B cell (primary cell): ENCODE measurements around the gene SPATA2. TPM values are rescaled to one million over a fixed set of nuclear protein-coding genes. Genes with fewer than 3 reads are reported as not detected.

Experiments used
- ATAC-seq: fragments of 200-7000 bp; cut with Tn5 transposase; one replicate; pipeline ENCODE4 v1.10.0; 2021; ENCODE audit warnings: low read depth, mild to moderate bottlenecking, moderate number of reproducible peaks, moderate library complexity
- CTCF ChIA-PET: fragments of 350-600 bp; sonication (Branson Sonifier 250); formaldehyde crosslinking; loops from one replicate; lab custom pipeline; 2021; ENCODE audit warnings: antibody characterized with exemption, inconsistent platforms; lab: Charles Lee
- POLR2A ChIA-PET: fragments of 350-600 bp; sonication (Branson Sonifier 250); formaldehyde crosslinking; loops from one replicate; lab custom pipeline; 2021; ENCODE audit warnings: antibody characterized with exemption; lab: Charles Lee
- DNase-seq: peaks from one replicate; pipeline ENCODE4 v3.0.0; 2013
- H2AFZ ChIP-seq: 2 replicates; pipeline ENCODE4 v1.6.1; 2012; ENCODE audit warnings: mild to moderate bottlenecking, low read depth, low read length; ENCODE audit not compliant: insufficient read depth, poor library complexity, severe bottlenecking
- H3K27ac ChIP-seq, 2 donors: 1 replicate in 1 of 2; 2 replicates in 1 of 2; pipeline ENCODE4 v1.5.1; 2012 to 2013; ENCODE audit warnings: low read length in 2 of 2, mild to moderate bottlenecking in 2 of 2, moderate library complexity in 1 of 2
- H3K27me3 ChIP-seq, 4 experiments: fragments of 200-600 bp in 1 of 4; sonication (generic) in 1 of 4; replicated peaks in 1 of 4; 1 replicate in 2 of 4; 2 replicates in 2 of 4; pipeline versions ENCODE4 v1.6.1 to v1.7.0; 2013 to 2016; ENCODE audit warnings: low read length in 3 of 4, mild to moderate bottlenecking in 2 of 4, mixed read lengths in 1 of 4, moderate library complexity in 1 of 4; ENCODE audit not compliant: insufficient read depth in 4 of 4, control insufficient read depth in 3 of 4; ENCODE audit errors: control extremely low read depth in 1 of 4
- H3K36me3 ChIP-seq, 2 experiments: replicated peaks in 1 of 2; 1 replicate in 1 of 2; 2 replicates in 1 of 2; pipeline versions ENCODE4 v1.6.1 to v1.7.1; 2013; ENCODE audit warnings: low read length in 1 of 2; ENCODE audit not compliant: insufficient read depth in 2 of 2, control insufficient read depth in 1 of 2; ENCODE audit errors: control extremely low read depth in 1 of 2, extremely low read depth in 1 of 2
- H3K4me1 ChIP-seq, 2 donors: fragments of 200-600 bp in 1 of 2; sonication (generic) in 1 of 2; 1 replicate in 1 of 2; 2 replicates in 1 of 2; pipeline versions ENCODE4 v1.5.1 to v1.6.1; 2013 to 2017; ENCODE audit warnings: low read length in 2 of 2; ENCODE audit not compliant: control insufficient read depth in 2 of 2, insufficient read depth in 2 of 2
- H3K4me2 ChIP-seq: replicated peaks from 2 replicates; pipeline ENCODE3; 2012; ENCODE audit warnings: mild to moderate bottlenecking, low read depth, low read length; ENCODE audit not compliant: poor library complexity, severe bottlenecking
- H3K4me3 ChIP-seq, 5 experiments: fragments of 200-600 bp in 1 of 5; sonication (generic) in 1 of 5; 1 replicate in 3 of 5; 2 replicates in 2 of 5; pipeline versions ENCODE4 v1.5.1 to v1.7.0; 2011 to 2016; ENCODE audit warnings: low read length in 4 of 5, mild to moderate bottlenecking in 4 of 5, low read depth in 2 of 5, control low read depth in 1 of 5, moderate library complexity in 1 of 5; ENCODE audit not compliant: insufficient read depth in 1 of 5; ENCODE audit errors: control extremely low read depth in 1 of 5, extremely low read depth in 1 of 5
- H3K79me2 ChIP-seq: fragments of 200-600 bp; sonication (generic); one replicate; pipeline ENCODE4 v1.6.0; 2016; ENCODE audit warnings: low read length; ENCODE audit not compliant: control insufficient read depth, insufficient read depth
- H3K9ac ChIP-seq: fragments of 200-600 bp; sonication (generic); 2 replicates; pipeline ENCODE4 v1.6.1; 2017; ENCODE audit warnings: mild to moderate bottlenecking, low read length, moderate library complexity
- H3K9me3 ChIP-seq, 3 donors: one replicate each; pipeline versions ENCODE4 v1.6.1 to v1.7.1; 2013; ENCODE audit warnings: low read length in 2 of 3; ENCODE audit not compliant: control insufficient read depth in 2 of 3, insufficient read depth in 1 of 3; ENCODE audit errors: control extremely low read depth in 1 of 3
- H4K20me1 ChIP-seq: 2 replicates; pipeline ENCODE4 v1.6.0; 2012; ENCODE audit warnings: mild to moderate bottlenecking, low read length; ENCODE audit not compliant: insufficient read depth, control insufficient read depth, poor library complexity, severe bottlenecking
- H3K27ac Mint-ChIP-seq: one replicate; pipeline ENCODE4 v1.8.0; 2021; ENCODE audit warnings: mixed read lengths
- H3K27me3 Mint-ChIP-seq: one replicate; pipeline ENCODE4 v1.8.0; 2021; ENCODE audit warnings: mixed read lengths
- H3K4me1 Mint-ChIP-seq: one replicate; pipeline ENCODE4 v1.8.0; 2021; ENCODE audit warnings: mixed read lengths
- H3K4me3 Mint-ChIP-seq: one replicate; pipeline ENCODE4 v1.8.0; 2021; ENCODE audit warnings: mixed read lengths
- H3K9me3 Mint-ChIP-seq: one replicate; pipeline ENCODE4 v1.8.0; 2022; ENCODE audit warnings: mixed read lengths; ENCODE audit not compliant: insufficient read depth
- CTCF ChIP-seq: fragments of 200-600 bp; IDR thresholded peaks from one replicate; pipeline ENCODE4 v1.8.0; 2022; ENCODE audit warnings: antibody characterized with exemption, mild to moderate bottlenecking
- EZH2 ChIP-seq: IDR thresholded peaks from 2 replicates; pipeline ENCODE4 v1.6.1; 2012; ENCODE audit warnings: borderline replicate concordance, low read depth, mild to moderate bottlenecking, moderate library complexity, low read length; ENCODE audit not compliant: insufficient read depth, poor library complexity, severe bottlenecking
- WGBS: methylation state at CpG from one replicate; pipeline ENCODE4 v1.1.5; 2013; ENCODE audit warnings: missing lambda C conversion rate; ENCODE audit not compliant: insufficient coverage; 5-methylcytosine and 5-hydroxymethylcytosine counted together
- intact Hi-C: fragments of 100-400 bp; cut with micrococcal nuclease; formaldehyde crosslinking; loops from one replicate; pipeline ENCODE4 v1.10.0; 2022
- polyA plus RNA-seq: library from polyadenylated mRNA; depleted of rRNA; stranded (reverse); fragments of >200 nt; gene quantifications from 2 replicates; pipeline ENCODE4 v1.2.3, GENCODE V29; 2012
- total RNA-seq, 2 donors: library from RNA; stranded (reverse); fragments of 120-200 nt in 1 of 2; gene quantifications; 1 replicate in 1 of 2; 2 replicates in 1 of 2; pipeline versions ENCODE4 v1.2.3 to v1.2.4, GENCODE V29; 2013 to 2022

The SPATA2 gene
- total and polyA plus RNA-seq, 2 donors (not counting 1 experiment from before 2014, with no cell fraction given): 10.7 to 20.0 TPM

- ChIA-PET POLR2A (no interaction called here), CTCF (no interaction called here)
- H3K27me3 Mint-ChIP-seq: no peaks in the 10 kb centered on the region
- Histone ChIP-seq H2AFZ (no peak overlapping the region), H4K20me1 (no peaks in the 10 kb centered on the region), H3K9me3 (no peaks in the 10 kb centered on the region), H3K4me3 (no peak overlapping the region), H3K9ac (no peak overlapping the region), H3K79me2 (no peaks in the 10 kb centered on the region), H3K27me3 (no peaks in the 10 kb centered on the region), H3K4me1 (no peaks in the 10 kb centered on the region), H3K36me3 (peaks cover 7 to 58% of the 10 kb centered on the region in 2 experiments), H3K27ac (no peak overlapping the region), H3K4me2 (no peak overlapping the region)
- WGBS: 90% methylated on average over 7 of the region's 7 CpGs
- no peak for TF ChIP-seq EZH2
- H3K4me3 Mint-ChIP-seq: no peak overlapping the region
- no peak for DNase-seq
- no peak for ATAC-seq
- no peaks in the 10 kb centered on the region for H3K9me3 Mint-ChIP-seq
- intact Hi-C loops: no loop called here
- no peak overlapping the region for H3K27ac Mint-ChIP-seq
- peaks cover 6% of the 10 kb centered on the region for H3K4me1 Mint-ChIP-seq
Measured at GRCh38 chr20:49865559-49865958, 49.8 kb downstream of the SPATA2 start.

GRCh38 chr20:49863666-49864065 lies 51.7 kb downstream of the SPATA2 start:
- TF ChIP-seq CTCF: no peak
- TF ChIP-seq EZH2: no peak
- H3K9ac ChIP-seq: no peak overlapping the region
- H3K27ac Mint-ChIP-seq: no peak overlapping the region
- H3K4me1 ChIP-seq: no peaks in the 10 kb centered on the region
- peaks cover 6% of the 10 kb centered on the region for H3K4me1 Mint-ChIP-seq
- H3K4me3 ChIP-seq: no peak overlapping the region
- intact Hi-C loops: no loop called here
- H3K36me3 ChIP-seq: peaks cover 7 to 55% of the 10 kb centered on the region in 2 experiments
- CTCF ChIA-PET: interaction anchor here (0.6 kb wide), 1 partner anchor 35 kb away, joined by 6 read pairs; no protein-coding TSS in a partner anchor
- H4K20me1 ChIP-seq: no peaks in the 10 kb centered on the region
- no peak for DNase-seq
- no peaks in the 10 kb centered on the region for H3K9me3 Mint-ChIP-seq
- no peak overlapping the region for H3K4me2 ChIP-seq
- H3K27me3 Mint-ChIP-seq: no peaks in the 10 kb centered on the region
- H3K9me3 ChIP-seq: no peaks in the 10 kb centered on the region
- no peaks in the 10 kb centered on the region for H3K79me2 ChIP-seq
- H2AFZ ChIP-seq: no peak overlapping the region
- H3K4me3 Mint-ChIP-seq: no peak overlapping the region
- H3K27ac ChIP-seq: no peak overlapping the region
- POLR2A ChIA-PET: no interaction called here
- ATAC-seq: no peak
- H3K27me3 ChIP-seq: no peaks in the 10 kb centered on the region
- 93% methylated on average over 2 of the region's 6 CpGs for WGBS
